Ishikawa (cell line): ENCODE results near the gene RIOK1.

Experiments used
- CEBPB ChIP-seq: IDR thresholded peaks from 2 replicates; pipeline ENCODE4 v1.6.1; 2012
- CREB1 ChIP-seq: IDR thresholded peaks from 2 replicates; pipeline ENCODE4 v1.6.1; 2012; ENCODE audit warnings: low read depth
- EGR1 ChIP-seq: IDR thresholded peaks from 2 replicates; pipeline ENCODE4 v1.6.1; 2012
- EP300 ChIP-seq: IDR thresholded peaks from 2 replicates; pipeline ENCODE4 v1.6.1; 2012; ENCODE audit warnings: borderline replicate concordance
- FOXM1 ChIP-seq: IDR thresholded peaks from 2 replicates; pipeline ENCODE4 v1.6.1; 2012; ENCODE audit warnings: low read depth, borderline replicate concordance
- NFIC ChIP-seq: IDR thresholded peaks from 2 replicates; pipeline ENCODE4 v1.6.1; 2012
- RAD21 ChIP-seq: IDR thresholded peaks from 2 replicates; pipeline ENCODE4 v1.6.1; 2012; ENCODE audit warnings: low read depth
- TAF1 ChIP-seq: IDR thresholded peaks from 2 replicates; pipeline ENCODE4 v1.6.1; 2012; ENCODE audit warnings: low read depth, mild to moderate bottlenecking
- TCF12 ChIP-seq: IDR thresholded peaks from 2 replicates; pipeline ENCODE4 v1.6.1; 2012; ENCODE audit warnings: low read depth
- TEAD4 ChIP-seq: IDR thresholded peaks from 2 replicates; pipeline ENCODE4 v1.6.1; 2012
- YY1 ChIP-seq: IDR thresholded peaks from 2 replicates; pipeline ENCODE4 v1.6.1; 2012; ENCODE audit warnings: low read depth
- ZBTB7A ChIP-seq: IDR thresholded peaks from 2 replicates; pipeline ENCODE4 v1.6.1; 2012; ENCODE audit warnings: low read depth
- TF ChIP-seq, protein P1 (sequence below): IDR thresholded peaks from 2 replicates; pipeline ENCODE4 v1.6.1; 2012
- TF ChIP-seq, protein P2 (sequence below): IDR thresholded peaks from 2 replicates; pipeline ENCODE4 v1.6.1; 2012
- TF ChIP-seq, protein P3 (sequence below): IDR thresholded peaks from 2 replicates; pipeline ENCODE4 v1.6.1; 2012; ENCODE audit warnings: low read depth, mild to moderate bottlenecking

Gene RIOK1

DNA sequence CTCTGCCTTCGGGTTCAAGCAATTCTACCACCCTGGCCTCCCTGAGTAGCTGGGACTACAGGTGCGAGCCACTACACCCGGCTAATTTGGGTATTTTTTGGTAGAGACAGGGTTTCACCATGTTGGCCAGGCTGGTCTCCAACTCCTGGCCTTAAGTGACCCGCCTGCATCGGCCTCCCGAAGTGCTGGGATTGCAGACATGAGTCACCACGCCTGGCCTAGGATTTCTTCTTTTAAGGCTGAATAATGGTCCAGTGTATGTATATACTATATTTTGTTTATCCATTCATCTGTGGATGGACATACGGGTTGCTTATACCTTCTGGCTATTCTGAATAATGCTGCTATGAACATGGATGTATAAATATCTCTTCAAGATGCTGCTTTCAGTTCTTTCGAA is 17.1 kb downstream of the RIOK1 start:
- TF ChIP-seq CEBPB (no peak), FOXM1 (no peak), EGR1 (no peak), RAD21 (no peak), EP300 (no peak), YY1 (no peak), TAF1 (no peak), ZBTB7A (no peak), NFIC (no peak), CREB1 (no peak), TEAD4 (no peak), TCF12 (no peak)
- TF ChIP-seq, protein P1, sequence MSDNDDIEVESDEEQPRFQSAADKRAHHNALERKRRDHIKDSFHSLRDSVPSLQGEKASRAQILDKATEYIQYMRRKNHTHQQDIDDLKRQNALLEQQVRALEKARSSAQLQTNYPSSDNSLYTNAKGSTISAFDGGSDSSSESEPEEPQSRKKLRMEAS, result no peak
- TF ChIP-seq, protein P2, sequence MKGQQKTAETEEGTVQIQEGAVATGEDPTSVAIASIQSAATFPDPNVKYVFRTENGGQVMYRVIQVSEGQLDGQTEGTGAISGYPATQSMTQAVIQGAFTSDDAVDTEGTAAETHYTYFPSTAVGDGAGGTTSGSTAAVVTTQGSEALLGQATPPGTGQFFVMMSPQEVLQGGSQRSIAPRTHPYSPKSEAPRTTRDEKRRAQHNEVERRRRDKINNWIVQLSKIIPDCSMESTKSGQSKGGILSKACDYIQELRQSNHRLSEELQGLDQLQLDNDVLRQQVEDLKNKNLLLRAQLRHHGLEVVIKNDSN, result no peak
- TF ChIP-seq, protein P3, sequence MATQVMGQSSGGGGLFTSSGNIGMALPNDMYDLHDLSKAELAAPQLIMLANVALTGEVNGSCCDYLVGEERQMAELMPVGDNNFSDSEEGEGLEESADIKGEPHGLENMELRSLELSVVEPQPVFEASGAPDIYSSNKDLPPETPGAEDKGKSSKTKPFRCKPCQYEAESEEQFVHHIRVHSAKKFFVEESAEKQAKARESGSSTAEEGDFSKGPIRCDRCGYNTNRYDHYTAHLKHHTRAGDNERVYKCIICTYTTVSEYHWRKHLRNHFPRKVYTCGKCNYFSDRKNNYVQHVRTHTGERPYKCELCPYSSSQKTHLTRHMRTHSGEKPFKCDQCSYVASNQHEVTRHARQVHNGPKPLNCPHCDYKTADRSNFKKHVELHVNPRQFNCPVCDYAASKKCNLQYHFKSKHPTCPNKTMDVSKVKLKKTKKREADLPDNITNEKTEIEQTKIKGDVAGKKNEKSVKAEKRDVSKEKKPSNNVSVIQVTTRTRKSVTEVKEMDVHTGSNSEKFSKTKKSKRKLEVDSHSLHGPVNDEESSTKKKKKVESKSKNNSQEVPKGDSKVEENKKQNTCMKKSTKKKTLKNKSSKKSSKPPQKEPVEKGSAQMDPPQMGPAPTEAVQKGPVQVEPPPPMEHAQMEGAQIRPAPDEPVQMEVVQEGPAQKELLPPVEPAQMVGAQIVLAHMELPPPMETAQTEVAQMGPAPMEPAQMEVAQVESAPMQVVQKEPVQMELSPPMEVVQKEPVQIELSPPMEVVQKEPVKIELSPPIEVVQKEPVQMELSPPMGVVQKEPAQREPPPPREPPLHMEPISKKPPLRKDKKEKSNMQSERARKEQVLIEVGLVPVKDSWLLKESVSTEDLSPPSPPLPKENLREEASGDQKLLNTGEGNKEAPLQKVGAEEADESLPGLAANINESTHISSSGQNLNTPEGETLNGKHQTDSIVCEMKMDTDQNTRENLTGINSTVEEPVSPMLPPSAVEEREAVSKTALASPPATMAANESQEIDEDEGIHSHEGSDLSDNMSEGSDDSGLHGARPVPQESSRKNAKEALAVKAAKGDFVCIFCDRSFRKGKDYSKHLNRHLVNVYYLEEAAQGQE, result no peak

DNA sequence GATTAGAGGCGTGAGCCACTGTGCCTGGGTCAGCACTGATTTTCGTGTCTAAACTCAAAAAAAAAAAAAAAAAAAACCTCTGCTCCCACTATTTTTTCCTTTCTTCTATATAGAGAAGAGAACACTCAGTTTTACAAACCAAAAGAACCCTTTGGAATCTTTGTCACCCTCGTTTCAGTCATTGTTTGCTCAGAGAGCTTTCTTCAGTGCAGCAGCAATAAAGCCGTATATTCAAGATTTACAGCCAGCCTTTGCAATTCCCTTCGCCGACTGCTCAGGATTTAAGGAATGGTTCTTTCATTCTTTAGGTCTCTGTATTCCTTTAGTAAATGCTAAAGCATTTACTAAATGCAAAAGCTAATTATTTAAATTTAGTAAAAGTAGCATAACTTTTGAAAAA is 20.1 kb downstream of the RIOK1 start:
- TF ChIP-seq ZBTB7A (no peak), CEBPB (no peak), FOXM1 (no peak), TEAD4 (no peak), EGR1 (no peak), EP300 (no peak), CREB1 (no peak), NFIC (no peak), TCF12 (no peak), RAD21 (no peak), YY1 (no peak)
- TF ChIP-seq, protein P1, result no peak
- TF ChIP-seq, protein P3, result no peak
- TF ChIP-seq, protein P2, result no peak

DNA sequence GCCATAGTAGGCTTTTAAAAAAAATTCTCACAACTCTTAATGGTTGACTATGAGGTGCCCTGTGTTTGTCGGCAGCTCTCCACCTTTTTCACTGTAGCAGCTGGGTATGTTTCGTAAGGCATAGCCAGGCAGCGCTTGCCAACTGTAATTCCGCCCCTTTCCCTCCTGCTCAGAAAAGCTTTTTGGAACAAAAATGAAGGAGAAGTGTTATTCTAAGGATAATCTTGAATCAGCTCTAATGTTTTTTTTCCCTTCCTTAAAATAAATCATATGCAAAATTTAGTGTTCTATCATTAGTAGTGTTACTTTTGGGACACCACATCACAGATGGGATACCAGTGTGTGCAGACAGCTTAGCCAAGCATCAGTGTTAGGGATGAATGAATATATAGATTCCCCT is 21.2 kb downstream of the RIOK1 start:
- no peak for TF ChIP-seq YY1
- no peak for TF ChIP-seq EGR1
- no peak for TF ChIP-seq TAF1
- TF ChIP-seq NFIC, result no peak
- TF ChIP-seq, protein P1, result no peak
- no peak for TF ChIP-seq RAD21
- TF ChIP-seq CREB1, result no peak
- TF ChIP-seq TCF12, result no peak
- no peak for TF ChIP-seq TEAD4
- no peak for TF ChIP-seq FOXM1
- TF ChIP-seq CEBPB, result no peak

DNA sequence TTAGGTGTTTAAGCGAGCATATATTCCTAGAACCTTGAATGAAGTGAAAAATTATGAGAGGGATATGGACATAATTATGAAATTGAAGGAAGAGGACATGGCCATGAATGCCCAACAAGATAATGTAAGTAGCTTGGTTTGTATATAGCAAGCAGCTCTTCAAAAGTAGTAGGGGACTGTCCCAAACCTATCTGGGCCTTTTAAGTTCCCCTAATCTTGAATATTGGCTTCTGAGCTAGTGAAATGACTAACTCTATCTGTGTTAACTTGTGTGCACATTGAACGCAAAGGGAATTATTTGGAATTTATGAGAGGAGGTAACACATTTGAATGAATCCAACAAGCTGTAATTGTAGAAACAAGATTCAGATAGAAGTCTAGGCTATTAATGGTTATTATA is 21.7 kb downstream of the RIOK1 start:
- TF ChIP-seq EP300 (no peak), CREB1 (no peak), TCF12 (no peak), ZBTB7A (no peak), YY1 (no peak), FOXM1 (no peak), NFIC (no peak), RAD21 (no peak), CEBPB (no peak), TAF1 (no peak), EGR1 (no peak), TEAD4 (no peak)
- TF ChIP-seq, protein P1, result no peak
- TF ChIP-seq, protein P3, result no peak
- TF ChIP-seq, protein P2, result no peak
